Type B pancreatic cell (in vitro differentiated cells): Measurements from ENCODE around the gene TENT4A. TPM values are rescaled to one million over a fixed set of nuclear protein-coding genes. Genes with fewer than 3 reads are reported as not detected.
A peak's percentile ranks its signal among the peaks of the same experiment; 100 is the strongest.

Source experiments
- DNase-seq: peaks from one replicate; pipeline ENCODE4 v3.0.0; 2021; ENCODE audit warnings: mixed read lengths; ENCODE audit not compliant: unreplicated experiment; ENCODE audit errors: extremely low spot score
- H3K27ac Mint-ChIP-seq: 2 replicates; pipeline ENCODE4 v1.8.0; 2021; ENCODE audit warnings: mild to moderate bottlenecking, mixed read lengths
- H3K27me3 Mint-ChIP-seq: 2 replicates; pipeline ENCODE4 v1.8.0; 2021; ENCODE audit warnings: mixed read lengths
- H3K36me3 Mint-ChIP-seq: 2 replicates; pipeline ENCODE4 v1.8.0; 2021; ENCODE audit warnings: mixed read lengths
- H3K4me1 Mint-ChIP-seq: one replicate; pipeline ENCODE4 v1.8.0; 2021; ENCODE audit warnings: mixed read lengths; ENCODE audit not compliant: unreplicated experiment
- H3K4me3 Mint-ChIP-seq: 2 replicates; pipeline ENCODE4 v1.8.0; 2021; ENCODE audit warnings: mild to moderate bottlenecking, mixed read lengths
- H3K9me3 Mint-ChIP-seq: 2 replicates; pipeline ENCODE4 v1.8.0; 2021; ENCODE audit warnings: mixed read lengths
- total RNA-seq: library from RNA; stranded (reverse); gene quantifications from 2 replicates; pipeline ENCODE4 v1.2.1, GENCODE V29; 2021; ENCODE audit warnings: low replicate concordance
- TF ChIP-seq, protein P1 (sequence below): fragments of 200-600 bp; sonication (generic); conservative IDR thresholded peaks from 2 replicates; pipeline ENCODE4 v1.5.0; 2021; ENCODE audit warnings: antibody characterized with exemption, mild to moderate bottlenecking

TENT4A gene
- total RNA-seq, 1 donor from 2014 or later, result 34.1 TPM

DNA sequence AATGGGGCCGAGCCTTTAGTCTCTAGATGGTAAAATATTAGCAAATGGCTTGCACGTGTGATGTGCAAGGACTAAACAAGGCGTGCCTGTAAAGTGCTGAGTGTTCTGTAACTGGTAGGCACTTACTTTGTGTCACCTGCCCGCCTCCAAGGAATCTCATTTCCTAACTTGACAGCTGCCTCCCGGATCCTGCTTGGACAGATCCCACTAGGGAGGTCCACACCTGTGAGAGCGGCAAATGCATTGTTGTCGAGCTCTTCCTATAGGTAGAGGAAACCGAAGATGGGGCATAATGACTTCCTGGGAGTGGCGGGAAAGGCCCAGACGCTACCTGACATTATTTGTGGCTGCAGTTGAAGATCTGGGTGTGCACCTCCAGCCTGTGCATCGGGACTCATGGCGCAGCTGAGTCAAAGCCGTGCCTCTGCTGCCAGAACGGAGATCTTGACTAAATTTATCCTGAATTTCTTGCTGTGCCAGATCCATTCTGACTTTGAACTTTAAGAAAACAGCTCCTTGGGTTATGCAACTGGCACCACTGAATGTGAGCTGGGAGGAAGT is 79.8 kb downstream of the TENT4A start:
- TF ChIP-seq, protein P1, sequence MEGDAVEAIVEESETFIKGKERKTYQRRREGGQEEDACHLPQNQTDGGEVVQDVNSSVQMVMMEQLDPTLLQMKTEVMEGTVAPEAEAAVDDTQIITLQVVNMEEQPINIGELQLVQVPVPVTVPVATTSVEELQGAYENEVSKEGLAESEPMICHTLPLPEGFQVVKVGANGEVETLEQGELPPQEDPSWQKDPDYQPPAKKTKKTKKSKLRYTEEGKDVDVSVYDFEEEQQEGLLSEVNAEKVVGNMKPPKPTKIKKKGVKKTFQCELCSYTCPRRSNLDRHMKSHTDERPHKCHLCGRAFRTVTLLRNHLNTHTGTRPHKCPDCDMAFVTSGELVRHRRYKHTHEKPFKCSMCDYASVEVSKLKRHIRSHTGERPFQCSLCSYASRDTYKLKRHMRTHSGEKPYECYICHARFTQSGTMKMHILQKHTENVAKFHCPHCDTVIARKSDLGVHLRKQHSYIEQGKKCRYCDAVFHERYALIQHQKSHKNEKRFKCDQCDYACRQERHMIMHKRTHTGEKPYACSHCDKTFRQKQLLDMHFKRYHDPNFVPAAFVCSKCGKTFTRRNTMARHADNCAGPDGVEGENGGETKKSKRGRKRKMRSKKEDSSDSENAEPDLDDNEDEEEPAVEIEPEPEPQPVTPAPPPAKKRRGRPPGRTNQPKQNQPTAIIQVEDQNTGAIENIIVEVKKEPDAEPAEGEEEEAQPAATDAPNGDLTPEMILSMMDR, result no peak
- H3K9me3 Mint-ChIP-seq, result no peaks in the 10 kb centered on the region
- no peak overlapping the region for H3K27ac Mint-ChIP-seq
- H3K36me3 Mint-ChIP-seq, result no peaks in the 10 kb centered on the region
- H3K4me3 Mint-ChIP-seq, result no peak overlapping the region
- H3K4me1 Mint-ChIP-seq, result no peaks in the 10 kb centered on the region
- DNase-seq, result peak; percentile 42
- peaks cover 25% of the 10 kb centered on the region for H3K27me3 Mint-ChIP-seq

DNA sequence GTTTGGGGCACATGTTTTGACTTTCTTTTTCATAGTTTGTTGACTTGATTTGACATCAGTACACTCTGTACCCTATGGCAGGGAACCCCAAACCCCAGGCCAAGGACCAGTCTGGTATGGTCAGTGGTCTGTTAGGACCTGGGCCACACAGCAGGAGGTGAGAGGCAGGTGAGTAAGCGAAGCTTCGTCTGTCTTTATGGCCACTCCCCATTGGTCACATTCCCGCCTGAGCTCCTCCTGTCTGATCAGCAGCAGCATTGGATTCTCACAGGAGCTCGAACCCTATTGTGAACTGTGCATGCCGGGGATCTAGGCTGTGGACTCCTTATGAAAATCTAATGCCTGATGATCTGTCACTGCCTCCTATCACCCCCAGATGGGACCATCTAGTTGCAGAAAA is 88.0 kb downstream of the TENT4A start:
- TF ChIP-seq, protein P1, result no peak
- no peak overlapping the region for H3K27ac Mint-ChIP-seq
- H3K4me1 Mint-ChIP-seq, result no peaks in the 10 kb centered on the region
- no peak overlapping the region for H3K4me3 Mint-ChIP-seq
- H3K36me3 Mint-ChIP-seq, result no peaks in the 10 kb centered on the region
- H3K27me3 Mint-ChIP-seq, result peaks cover 7% of the 10 kb centered on the region
- H3K9me3 Mint-ChIP-seq, result no peaks in the 10 kb centered on the region
- peak; percentile 18 for DNase-seq

DNA sequence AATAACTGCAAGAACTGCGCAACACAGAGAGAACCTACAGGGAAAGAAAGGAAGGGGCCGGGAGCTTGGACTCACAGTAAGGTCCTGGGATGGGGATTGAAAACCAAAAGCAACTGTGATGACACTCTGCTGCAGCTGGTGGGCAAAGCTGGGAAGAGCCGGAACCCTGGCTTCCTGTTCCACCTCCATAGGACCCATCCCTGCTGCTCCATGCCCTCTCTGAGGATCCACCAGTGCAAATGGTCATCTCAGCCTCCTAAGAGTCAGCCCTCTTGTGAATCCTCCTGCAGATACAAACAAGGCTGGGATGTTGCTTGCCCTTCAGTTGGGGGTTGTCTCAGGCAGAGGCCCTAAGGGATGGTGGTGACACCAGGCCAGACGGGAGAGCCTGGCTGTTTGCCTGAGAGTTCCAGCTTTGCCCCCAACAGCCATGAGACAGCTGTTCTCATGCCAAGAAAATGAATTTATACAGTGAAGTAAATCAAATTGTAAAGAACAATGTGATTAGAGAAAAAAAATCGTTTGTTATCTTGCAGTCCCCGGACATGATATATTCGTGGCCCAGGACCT is 90.8 kb downstream of the TENT4A start:
- no peak overlapping the region for H3K27ac Mint-ChIP-seq
- no peaks in the 10 kb centered on the region for H3K9me3 Mint-ChIP-seq
- no peaks in the 10 kb centered on the region for H3K36me3 Mint-ChIP-seq
- no peaks in the 10 kb centered on the region for H3K27me3 Mint-ChIP-seq
- TF ChIP-seq, protein P1, result no peak
- H3K4me3 Mint-ChIP-seq, result no peak overlapping the region
- no peaks in the 10 kb centered on the region for H3K4me1 Mint-ChIP-seq
- DNase-seq, result no peak

DNA sequence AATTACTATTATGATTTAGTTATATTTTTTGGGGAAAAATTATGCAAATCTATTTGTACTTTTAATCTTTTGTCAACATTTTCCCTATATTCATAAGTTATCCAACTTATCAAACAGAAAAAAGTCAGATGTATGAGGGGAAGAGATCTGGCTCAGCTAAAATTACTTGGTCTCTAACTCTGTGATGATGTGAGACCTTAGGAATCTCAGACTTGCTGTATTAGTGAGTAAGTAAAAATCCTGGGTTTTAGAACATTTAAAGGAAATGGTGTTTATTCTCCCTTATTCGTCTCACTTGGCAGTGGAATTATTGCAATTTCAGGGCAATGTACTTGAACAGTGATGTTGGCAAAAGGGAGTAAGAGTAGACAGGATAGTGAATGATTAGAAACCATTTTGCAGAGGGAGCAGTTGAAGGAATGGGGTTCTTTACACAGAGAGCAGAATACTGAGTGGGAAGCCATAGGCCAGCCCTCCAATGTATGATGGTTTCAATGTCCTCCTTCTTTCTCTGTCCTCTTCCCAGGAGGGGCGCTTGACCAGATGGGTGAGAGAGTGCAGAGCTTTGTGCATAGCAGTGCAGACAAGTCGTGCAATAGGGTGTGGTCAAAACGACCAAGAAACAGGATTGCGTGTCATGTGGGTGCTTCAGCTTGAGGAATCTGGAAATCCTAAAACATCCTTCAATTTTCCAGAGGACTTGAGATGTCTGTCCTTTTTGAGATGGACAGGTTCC is 91.7 kb downstream of the TENT4A start:
- Mint-ChIP-seq H3K27me3 (no peaks in the 10 kb centered on the region), H3K27ac (no peak overlapping the region), H3K9me3 (no peaks in the 10 kb centered on the region), H3K36me3 (no peaks in the 10 kb centered on the region), H3K4me1 (no peaks in the 10 kb centered on the region), H3K4me3 (no peak overlapping the region)
- TF ChIP-seq, protein P1, result no peak
- no peak for DNase-seq

DNA sequence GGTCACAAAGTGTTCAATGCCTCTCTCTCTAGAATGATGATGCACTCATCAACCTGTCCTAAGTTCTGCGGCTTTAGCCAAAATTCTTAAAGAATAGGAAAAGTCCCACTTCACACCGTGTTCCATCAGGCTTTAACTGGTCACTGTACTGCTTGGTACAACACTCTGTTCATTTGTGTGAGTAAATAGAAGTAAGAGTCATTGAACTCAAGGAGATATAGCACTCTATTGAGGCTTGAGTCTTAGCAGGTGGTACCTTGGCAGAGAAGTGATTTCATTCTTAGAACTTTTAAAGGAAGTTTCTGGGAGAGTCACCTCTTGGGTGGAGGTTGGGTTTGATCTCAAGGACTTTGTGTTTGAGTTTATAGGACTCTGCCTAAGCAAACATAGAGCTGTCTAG is 92.6 kb downstream of the TENT4A start:
- no peaks in the 10 kb centered on the region for H3K36me3 Mint-ChIP-seq
- no peak overlapping the region for H3K27ac Mint-ChIP-seq
- no peaks in the 10 kb centered on the region for H3K9me3 Mint-ChIP-seq
- TF ChIP-seq, protein P1, result no peak
- H3K27me3 Mint-ChIP-seq, result no peaks in the 10 kb centered on the region
- no peak overlapping the region for H3K4me3 Mint-ChIP-seq
- H3K4me1 Mint-ChIP-seq, result no peaks in the 10 kb centered on the region
- DNase-seq, result no peak

Other genes starting within 250 kb of the TENT4A start
- gene NSUN2, start 80.4 kb upstream of the TENT4A start, total RNA-seq, result 59.8 and 63.4 TPM in 2 replicates
- gene SRD5A1, start 80.0 kb upstream of the TENT4A start, total RNA-seq, result 17.2 and 23.1 TPM in 2 replicates